Bronchial epithelial cell (primary cell): ENCODE results near the gene PAX7. TPM values are rescaled to one million over a fixed set of nuclear protein-coding genes. Genes with fewer than 3 reads are reported as not detected.

Source experiments
- DNase-seq: peaks from one replicate; pipeline ENCODE4 v3.0.0-alpha.2; 2010; ENCODE audit warnings: low read depth
- FAIRE-seq: peaks from 2 replicates; lab custom pipeline; 2011; peaks lifted over from hg19 to GRCh38; lab: Jason Lieb, UNC
- H3K27me3 ChIP-seq: 2 replicates; pipeline ENCODE4 v1.5.1; 2011; ENCODE audit warnings: low read length; ENCODE audit not compliant: control insufficient read depth, insufficient read depth
- H3K36me3 ChIP-seq: 2 replicates; pipeline ENCODE4 v1.5.1; 2011; ENCODE audit warnings: low read length; ENCODE audit not compliant: control insufficient read depth, insufficient read depth
- H3K4me3 ChIP-seq: 2 replicates; pipeline ENCODE4 v1.5.1; 2011; ENCODE audit warnings: mild to moderate bottlenecking, low read depth, low read length, control low read depth
- CTCF ChIP-seq: IDR thresholded peaks from 2 replicates; pipeline ENCODE4 v1.5.1; 2011; ENCODE audit warnings: mild to moderate bottlenecking, moderate library complexity, low read length, control low read depth, inconsistent platforms; ENCODE audit not compliant: insufficient read depth, severe bottlenecking
- total RNA-seq: library from RNA; depleted of rRNA; stranded (reverse); fragments of >200 nt; gene quantifications from 2 replicates; pipeline ENCODE4 v1.2.1, GENCODE V29; 2014

PAX7 gene
- total RNA-seq, 1 donor from 2014 or later = not detected

DNA sequence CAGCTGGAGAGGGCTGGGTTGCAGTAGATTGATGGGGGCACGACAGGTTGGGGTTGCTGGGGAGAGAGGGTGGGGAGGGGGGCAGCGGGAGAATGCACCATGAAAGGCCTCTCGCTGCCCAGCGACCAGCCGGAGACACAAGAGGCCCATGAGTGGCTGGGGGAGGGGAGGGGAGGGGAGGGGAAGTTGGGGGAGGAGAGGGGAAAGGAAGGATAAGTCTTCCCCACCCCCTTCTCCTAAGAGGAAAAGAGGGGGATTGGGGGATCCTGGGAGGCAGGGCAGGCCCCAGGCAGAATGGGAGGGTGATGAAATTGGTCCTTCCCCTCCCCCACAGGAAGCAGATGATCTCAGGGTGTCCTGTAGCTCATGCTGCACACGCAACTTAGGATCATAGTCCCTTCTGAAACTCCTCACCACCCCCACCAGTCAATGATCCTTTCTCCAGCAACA lies 45.7 kb downstream of the PAX7 start:
- Histone ChIP-seq H3K36me3 (no peaks in the 10 kb centered on the region), H3K4me3 (no peak overlapping the region), H3K27me3 (peaks cover 6% of the 10 kb centered on the region)
- DNase-seq = no peak
- FAIRE-seq = no peak
- TF ChIP-seq CTCF = no peak

DNA sequence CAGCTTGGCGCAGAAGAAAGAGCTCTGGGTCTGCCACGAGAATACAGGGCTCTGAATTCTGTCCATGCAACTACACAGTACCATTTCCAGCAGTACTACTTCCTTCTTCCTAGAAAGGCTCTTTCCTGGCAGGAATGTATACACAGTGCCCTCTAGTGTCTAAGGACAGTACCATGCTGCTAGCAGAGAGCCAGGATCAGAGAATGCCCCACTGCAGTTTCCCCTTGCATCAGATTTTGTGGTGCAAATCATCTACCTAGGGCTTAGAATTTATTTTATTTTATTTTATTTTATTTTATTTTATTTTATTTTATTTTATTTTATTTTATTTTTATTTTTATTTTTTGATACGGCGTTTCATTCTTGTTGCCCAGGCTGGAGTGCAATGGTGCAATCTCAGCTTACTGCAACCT lies 50.8 kb downstream of the PAX7 start:
- Histone ChIP-seq H3K36me3 (no peaks in the 10 kb centered on the region), H3K4me3 (no peak overlapping the region), H3K27me3 (peaks cover 2% of the 10 kb centered on the region)
- TF ChIP-seq CTCF = peak; percentile 73
- DNase-seq = peak; percentile 54
- no peak for FAIRE-seq

DNA sequence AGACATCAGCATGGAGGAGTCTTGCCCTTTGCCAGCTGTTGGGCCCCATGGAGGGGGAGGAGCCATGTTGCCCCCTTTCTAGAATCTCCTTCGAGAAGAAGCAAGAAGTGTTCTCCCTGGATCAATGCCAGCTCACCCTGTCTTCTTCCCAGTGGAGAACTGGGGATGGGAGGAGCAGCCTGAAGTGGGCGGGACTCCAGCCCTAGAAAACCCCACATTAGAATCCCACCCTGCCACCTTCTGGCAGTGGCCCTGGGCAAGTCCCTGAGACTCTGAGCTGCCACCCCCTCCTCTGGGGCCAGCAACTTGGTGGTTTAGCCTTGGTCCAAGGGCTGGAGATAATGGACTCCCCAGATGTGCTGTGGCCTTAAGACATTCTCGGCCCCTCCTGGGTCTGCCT lies 51.7 kb downstream of the PAX7 start:
- Histone ChIP-seq H3K36me3 (no peaks in the 10 kb centered on the region), H3K4me3 (no peak overlapping the region), H3K27me3 (peaks cover 2% of the 10 kb centered on the region)
- DNase-seq = no peak
- TF ChIP-seq CTCF = no peak
- no peak for FAIRE-seq

GRCh38 chr1:18684303-18684702 lies 53.7 kb downstream of the PAX7 start:
- DNase-seq (no peak), FAIRE-seq (no peak)
- no peak overlapping the region for H3K4me3 ChIP-seq
- no peak for TF ChIP-seq CTCF
- H3K27me3 ChIP-seq = no peaks in the 10 kb centered on the region
- H3K36me3 ChIP-seq = no peaks in the 10 kb centered on the region

DNA sequence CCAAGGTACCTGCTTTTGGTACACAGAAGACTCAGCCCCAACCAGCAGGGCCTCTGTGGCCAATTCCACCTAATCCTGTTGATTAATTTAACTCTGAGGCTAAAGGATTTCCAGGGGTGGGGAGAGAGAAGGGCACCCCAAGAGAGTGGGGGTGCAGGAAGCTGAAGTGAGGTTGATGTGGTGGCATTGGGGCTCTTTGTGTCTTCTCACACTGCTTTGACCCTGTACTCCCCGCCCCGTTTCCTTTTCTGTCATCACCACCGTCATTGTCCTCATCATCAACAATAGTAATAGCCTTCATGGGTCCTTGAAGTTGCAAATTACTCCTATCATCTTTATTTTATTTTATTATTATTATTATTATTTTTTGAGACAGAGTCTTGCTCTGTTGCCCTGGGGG lies 55.9 kb downstream of the PAX7 start:
- no peak overlapping the region for H3K4me3 ChIP-seq
- H3K27me3 ChIP-seq = no peaks in the 10 kb centered on the region
- FAIRE-seq (no peak), DNase-seq (no peak)
- H3K36me3 ChIP-seq = no peaks in the 10 kb centered on the region
- TF ChIP-seq CTCF = no peak

- DNase-seq (no peak), FAIRE-seq (no peak)
- Histone ChIP-seq H3K27me3 (no peaks in the 10 kb centered on the region), H3K4me3 (no peak overlapping the region), H3K36me3 (no peaks in the 10 kb centered on the region)
- TF ChIP-seq CTCF = no peak
These were observed 56.6 kb downstream of the PAX7 start for GRCh38 chr1:18687273-18687672.
